ENCODE results near the gene PLA2G4F.

GRCh38 chr15:42154212-42154941, 2.1 kb downstream of the PLA2G4F start:
- TF ChIP-seq CTCF (IDR thresholded peaks at IDR 0.05) (no peak), POLR2A (IDR thresholded peaks at IDR 0.05) (no peak)
